NCI-H774 (cell line): Measurements from ENCODE around the gene SPPL2C.
"Not testable (repeated sequence)": the region's sequence is repeated elsewhere in the genome, so short reads cannot be mapped to it uniquely, and the experiment has no call there.

Experiments used
- DNase-seq: peaks from one replicate; lab custom pipeline; 2025; lab: John Stamatoyannopoulos, UW

SPPL2C gene

DNA sequence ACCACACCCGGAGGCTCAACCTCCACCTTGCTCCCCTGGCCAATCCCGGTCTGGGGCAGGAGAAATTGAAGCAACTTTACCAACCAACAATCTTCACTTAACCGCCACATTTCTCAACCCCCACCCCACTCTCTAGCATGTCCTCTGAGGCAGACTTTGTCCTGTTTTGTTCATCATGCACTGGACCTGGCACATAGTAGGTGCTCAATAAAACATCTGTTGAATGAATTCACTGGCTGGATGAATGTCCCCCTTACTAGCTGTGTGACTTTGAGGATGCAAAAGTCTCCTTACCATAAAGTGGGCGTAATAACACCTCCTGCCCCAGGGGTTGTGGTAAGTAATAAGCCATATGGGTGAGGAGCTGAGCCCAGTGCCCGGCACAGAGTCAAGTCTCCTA, 5.8 kb downstream of the SPPL2C start:
- DNase-seq, result no peak

DNA sequence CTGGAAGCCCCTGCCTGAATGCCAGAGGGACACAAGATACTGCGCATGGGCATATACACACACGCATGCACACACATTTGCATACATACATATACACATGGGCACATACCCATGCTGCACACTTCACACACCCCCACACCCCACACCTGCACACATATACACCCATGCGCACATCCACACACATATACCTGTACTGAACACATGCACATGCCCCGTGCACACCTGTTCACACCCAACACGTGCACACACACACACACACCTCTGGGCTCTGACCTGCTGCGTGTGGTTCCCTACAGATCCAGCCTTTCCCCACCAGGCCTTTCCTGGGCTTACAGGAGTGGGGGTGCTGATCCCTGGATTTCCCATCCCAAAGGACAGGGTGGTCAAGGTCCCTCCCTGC, 6.3 kb downstream of the SPPL2C start:
- no peak for DNase-seq

DNA sequence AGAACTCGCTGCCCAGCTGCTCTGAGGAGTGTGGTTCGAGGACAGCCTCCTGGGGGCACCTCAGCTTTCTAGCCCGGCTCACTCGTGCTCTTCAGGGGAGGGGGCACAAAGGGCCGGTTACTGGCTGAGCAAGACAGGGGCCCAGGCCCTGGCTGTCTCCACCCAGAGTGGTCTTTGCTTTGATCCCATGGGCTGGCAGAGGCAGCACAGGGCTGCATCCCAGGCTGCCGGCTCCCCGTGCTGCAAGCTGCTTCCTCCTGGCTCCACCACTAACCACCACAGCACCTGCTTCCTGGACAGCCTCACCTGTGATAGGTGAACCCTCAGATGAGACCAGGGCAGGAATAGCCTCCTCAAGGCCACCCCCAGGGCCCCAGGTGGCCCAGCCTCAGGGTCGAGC, 6.8 kb downstream of the SPPL2C start:
- DNase-seq, result no peak

DNA sequence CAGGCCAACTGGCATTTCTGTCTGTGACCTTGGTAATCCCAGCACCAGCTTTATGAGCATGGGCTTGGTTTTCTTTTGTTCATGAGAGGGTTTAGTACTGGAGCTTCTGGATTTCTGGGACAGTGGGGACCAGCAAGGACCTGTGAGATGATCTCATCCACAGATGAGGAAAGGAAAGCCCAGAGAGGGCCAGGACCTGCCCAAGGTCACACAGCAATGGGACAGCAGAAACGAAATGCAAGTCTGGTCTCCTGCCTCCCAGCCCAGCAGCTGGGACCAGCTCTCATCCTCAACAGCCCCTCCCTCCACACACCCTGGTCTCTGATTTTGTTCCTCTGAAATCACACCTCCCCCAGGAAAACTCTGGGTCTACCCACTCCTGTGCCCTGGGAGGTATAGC, 7.2 kb downstream of the SPPL2C start:
- DNase-seq, result no peak

DNA sequence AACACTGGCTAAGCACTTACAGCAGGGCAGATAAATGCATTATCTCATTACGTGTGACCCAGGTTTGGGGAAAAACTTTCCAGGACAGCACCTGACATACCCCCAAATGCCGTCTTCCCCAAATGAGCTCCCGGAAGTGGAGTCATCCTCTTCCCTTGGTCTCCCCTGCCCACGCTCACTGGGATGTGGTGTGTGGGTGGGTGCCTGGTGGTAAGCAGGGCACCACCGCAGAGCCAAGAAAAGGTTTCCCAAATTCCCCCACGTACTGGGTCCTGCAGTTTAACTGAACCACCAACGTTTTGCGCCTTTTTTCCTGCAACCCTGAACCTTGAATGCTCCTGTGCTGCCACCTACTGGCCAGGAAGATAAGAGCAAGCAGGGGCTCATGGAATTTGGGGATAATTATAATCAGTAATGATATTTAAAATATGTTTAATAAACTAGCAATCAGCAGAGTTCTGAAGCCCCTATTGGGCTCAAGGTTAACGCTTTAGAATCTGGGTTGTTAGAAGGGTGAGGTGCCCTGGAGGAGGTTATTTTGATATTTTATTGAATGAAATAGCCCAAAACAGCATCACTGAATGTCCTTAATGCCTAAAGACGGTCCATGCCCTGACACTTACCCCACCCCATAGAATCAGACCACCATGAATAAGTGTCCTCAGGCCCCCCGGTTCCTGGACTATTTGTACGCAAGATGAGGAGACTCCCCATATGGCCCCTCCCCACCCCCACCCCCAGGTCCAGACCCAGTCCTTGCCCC, 8.0 kb downstream of the SPPL2C start:
- peak; percentile 59 for DNase-seq

DNA sequence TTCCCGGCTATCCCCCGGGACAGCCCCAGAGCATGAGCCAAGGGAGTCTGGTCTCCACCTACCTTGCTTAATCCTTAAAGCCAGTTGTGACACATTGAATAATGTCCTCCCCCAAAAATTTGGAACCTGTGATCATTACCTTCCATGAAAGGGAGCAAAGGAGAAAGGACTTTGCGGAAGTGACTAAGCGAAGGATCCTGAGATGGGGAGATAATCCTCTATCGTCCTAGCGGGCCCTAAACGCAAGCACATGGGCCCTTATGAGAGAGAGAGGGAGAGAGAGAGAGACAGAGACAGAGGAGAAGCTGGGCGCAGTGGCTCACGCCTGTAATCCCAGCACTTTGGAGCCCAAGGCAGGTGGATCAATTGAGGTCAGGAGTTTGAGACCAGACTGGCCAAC, 9.5 kb downstream of the SPPL2C start:
- no peak for DNase-seq

DNA sequence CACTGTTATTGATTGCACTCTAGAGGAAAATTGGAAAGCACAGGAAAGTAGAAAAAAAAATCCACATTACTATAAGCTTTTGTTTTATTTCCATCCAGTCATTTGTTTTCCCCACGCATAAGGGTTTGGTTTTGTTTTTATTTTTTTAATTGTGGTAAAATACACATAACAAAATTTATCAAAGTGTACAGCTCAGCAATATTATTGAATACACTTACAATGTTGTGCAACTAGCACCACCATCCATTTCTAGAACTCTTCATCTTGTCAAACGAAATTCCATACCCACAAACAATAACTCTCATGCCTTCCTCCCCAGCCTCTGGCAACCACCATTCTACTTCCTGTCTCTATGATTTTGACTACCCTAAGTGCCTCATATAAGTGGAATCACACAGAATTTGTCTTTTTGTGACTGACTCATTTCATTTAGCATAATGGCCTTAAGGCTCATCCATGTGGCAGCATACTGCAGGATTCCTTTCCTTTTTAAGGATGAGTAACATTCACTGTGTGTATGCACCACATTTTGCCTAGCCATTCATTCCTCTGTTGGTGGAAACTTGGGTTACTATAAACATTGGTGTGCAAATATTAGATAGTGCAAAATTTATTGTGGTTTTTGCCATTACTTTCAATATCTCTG, 11.1 kb downstream of the SPPL2C start:
- no peak for DNase-seq

- no peak for DNase-seq
These were observed 13.5 kb downstream of the SPPL2C start for GRCh38 chr17:45857977-45858708.

DNA sequence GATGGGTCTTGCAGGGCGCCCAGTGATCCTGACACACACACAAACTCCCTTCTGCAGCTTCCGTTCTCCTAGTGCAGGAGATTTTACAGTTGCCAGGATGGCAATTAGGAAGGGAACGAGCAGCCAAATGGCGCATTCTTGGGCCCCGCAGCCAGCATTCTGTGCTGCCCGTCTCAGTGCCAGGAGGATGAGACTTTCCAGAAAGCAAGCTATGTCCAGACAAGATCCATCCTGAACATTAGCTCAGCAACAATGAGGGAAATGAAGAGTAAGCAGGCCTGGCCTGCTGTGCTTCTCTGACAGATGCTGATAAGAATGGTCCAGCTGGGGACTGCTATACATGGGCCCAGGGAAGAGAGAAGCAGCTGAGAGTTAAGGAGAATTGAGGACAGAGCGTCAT, 16.5 kb downstream of the SPPL2C start:
- no peak for DNase-seq

DNA sequence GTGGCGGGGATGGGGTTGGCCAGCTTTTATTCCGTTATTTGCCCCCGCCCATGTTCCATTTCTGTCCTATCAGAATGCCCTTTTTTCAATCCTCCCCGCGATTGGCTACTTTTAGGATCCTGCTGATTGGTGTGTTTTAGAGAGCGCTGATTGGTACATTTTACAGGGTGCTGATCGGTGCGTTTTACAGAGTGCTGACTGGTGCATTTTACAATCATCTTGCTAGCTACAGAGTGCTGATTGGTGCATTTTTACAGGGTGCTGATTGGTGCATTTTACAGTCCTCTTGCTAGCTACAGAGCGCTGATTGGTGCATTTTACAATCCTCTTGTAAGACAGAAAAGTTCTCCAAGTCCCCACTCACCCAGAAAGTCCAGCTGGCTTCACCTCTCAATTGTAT, 17.4 kb downstream of the SPPL2C start:
- DNase-seq, result not testable (repeated sequence)

DNA sequence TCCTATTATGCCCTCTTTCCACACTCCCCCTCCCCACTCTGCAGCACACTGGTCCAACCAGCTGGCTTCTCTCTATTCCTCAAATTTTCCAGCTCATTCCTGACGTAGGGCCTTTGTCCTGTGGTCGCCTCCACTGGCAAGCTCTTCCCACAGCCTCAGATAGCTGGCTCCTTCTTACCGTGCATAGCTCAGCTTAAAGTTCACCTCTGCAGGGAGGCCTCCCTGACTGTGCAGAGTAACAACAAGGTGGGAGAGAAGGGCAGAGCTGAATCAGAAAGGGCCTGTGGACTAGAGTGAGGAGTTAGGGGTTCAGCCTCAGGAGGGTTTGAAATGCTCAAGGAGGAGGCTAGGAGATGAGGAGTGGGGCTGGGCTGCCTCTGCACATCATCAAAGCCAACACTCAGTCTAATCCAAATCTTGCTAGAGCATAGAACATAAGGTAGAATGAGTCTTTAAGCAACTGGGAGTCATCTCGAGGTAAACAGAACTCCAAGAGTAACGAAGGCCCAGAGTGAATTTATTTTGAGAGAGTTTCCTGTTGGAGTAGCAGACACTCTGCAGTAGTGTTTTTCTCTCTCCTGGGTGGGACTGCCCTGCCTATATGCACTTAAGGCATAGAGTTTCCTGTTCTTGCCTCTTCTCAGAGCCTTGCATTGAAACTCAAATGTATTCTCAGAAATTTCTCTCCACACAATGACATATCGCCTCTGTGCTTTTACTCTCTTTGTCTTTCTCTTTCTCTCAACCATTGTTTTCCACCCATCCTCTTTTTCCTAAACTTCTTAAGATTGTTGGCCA, 19.4 kb downstream of the SPPL2C start:
- no peak for DNase-seq

DNA sequence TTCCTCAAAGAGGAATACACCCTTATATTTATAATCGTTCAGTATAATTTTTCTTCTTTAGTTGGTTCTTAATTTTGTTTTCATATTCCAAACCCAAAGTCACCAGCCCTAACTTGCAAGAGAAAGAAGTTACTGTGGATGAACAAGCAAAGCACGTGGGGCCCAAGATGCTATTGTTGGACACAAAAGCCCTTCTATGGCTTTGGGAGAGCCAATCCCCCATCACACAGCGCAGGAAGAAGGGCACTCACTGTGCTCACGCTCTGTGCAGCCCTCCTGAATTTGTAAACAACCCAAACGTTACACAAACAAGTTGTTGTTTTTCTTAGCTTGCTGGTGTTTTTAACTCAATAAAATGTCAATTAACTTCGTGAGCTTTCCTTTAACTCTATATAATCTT, 22.5 kb downstream of the SPPL2C start:
- no peak for DNase-seq

DNA sequence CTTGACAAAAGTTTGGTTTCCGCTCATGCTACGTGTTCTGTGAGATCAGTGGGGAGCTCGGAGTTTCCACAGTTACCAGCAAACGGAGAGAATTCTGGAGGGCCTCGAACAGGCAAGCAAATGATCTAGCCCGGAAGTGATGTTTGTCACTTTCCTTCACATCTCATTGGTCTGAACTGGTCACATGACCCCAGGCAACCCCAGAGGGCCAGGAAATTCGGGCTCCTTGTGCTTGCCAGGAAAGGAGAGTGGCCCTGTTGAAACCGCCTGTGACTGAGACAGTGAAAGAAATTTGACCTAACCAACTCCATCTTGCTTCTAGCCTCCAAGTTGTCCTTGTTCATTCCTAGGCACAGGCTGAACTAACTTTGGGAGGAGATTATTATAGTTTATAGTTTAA, 23.0 kb downstream of the SPPL2C start:
- no peak for DNase-seq

GRCh38 chr17:45868276-45868675, 23.6 kb downstream of the SPPL2C start:
- DNase-seq, result no peak

GRCh38 chr17:45869676-45870341, 25.1 kb downstream of the SPPL2C start:
- no peak for DNase-seq

GRCh38 chr17:45870342-45870974, 25.8 kb downstream of the SPPL2C start:
- DNase-seq, result no peak

DNA sequence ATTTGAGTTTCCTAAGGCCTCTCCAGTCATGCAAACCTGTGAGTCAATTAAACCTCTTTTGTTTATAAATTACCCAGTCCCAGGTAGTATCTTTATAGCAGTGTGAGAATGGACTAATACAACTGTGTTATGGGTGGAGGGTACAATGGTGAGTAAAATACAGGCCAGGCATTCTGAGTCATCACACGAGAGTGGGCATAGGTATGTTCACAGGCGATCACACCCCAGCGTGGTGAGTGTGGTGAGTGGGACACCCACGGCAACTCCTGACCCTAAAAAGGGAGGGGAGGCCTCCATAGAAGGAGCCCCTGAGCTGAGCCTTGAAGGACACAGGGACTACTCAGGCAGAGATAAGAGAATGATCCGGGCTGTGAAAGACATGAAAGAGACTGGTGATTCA, 27.0 kb downstream of the SPPL2C start:
- DNase-seq, result no peak

DNA sequence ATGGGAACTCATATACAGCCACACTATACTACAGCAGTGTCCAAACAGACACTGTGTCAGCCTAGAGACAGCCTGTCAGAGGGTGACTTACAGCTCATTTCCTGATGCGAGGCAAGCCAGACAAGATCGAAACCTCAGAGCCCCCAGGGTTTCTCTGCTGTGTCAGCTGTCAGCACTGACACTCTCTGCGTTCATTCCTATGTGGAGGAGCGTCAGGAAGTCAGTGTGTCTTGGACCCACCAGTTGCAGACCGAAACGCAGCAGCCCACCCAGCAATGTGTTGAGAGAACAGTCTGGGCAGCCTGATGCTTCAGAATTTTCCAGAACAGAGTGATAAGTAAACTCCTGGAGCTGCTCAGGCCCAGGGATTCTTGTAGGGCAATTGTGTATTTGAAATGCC, 29.0 kb downstream of the SPPL2C start:
- no peak for DNase-seq

GRCh38 chr17:45874151-45874550, 29.5 kb downstream of the SPPL2C start:
- DNase-seq, result no peak

DNA sequence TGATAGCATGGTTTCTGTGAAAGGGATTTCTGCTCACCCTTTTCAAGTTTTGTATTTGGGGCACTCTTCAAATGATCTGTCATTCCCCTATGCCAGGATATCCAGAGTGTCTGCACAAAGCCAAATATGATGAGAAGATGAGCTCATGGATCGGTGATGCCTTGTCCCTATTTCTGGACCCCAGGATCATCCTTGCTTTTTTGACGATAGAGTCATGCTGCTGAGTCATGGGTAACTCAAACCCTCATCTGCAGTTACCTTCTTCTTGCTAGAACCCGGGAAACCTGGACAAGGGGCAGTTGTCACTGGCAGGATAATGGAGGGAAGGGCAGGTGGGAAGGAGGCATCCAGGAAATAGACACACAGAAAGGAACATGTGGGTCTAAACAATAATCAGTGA, 31.9 kb downstream of the SPPL2C start:
- no peak for DNase-seq

- DNase-seq, result no peak
These were observed 32.8 kb downstream of the SPPL2C start for GRCh38 chr17:45877467-45877866.
